H1 (cell line): ENCODE results near the gene CMTM2. TPM values are rescaled to one million over a fixed set of nuclear protein-coding genes. Genes with fewer than 3 reads are reported as not detected.

ENCODE experiments used
- CTCF ChIA-PET: fragments of 300-600 bp; sonication (Branson Sonifier 250); formaldehyde crosslinking; loops from one replicate; lab custom pipeline; 2021; ENCODE audit not compliant: partially characterized antibody; lab: Charles Lee
- POLR2A ChIA-PET: fragments of 300-600 bp; sonication (Branson Sonifier 250); formaldehyde crosslinking; loops from one replicate; lab custom pipeline; 2021; ENCODE audit warnings: inconsistent platforms; ENCODE audit not compliant: partially characterized antibody; lab: Charles Lee
- DNase-seq, 2 experiments: peaks; one replicate each; pipeline versions ENCODE4 v3.0.0 to v3.0.0-alpha.2; 2010 to 2022; ENCODE audit warnings: low spot score in 2 of 2, low read depth in 1 of 2, mixed read lengths in 1 of 2
- FAIRE-seq: peaks from 2 replicates; lab custom pipeline; 2011; peaks lifted over from hg19 to GRCh38; lab: Jason Lieb, UNC
- H2AFZ ChIP-seq: 2 replicates; pipeline ENCODE4 v1.8.1; 2012; ENCODE audit warnings: low read length, inconsistent platforms
- H2AK5ac ChIP-seq: 2 replicates; pipeline ENCODE4 v1.6.1; 2013; ENCODE audit warnings: low read depth, low read length
- H2BK120ac ChIP-seq: replicated peaks from 2 replicates; pipeline ENCODE3; 2013; ENCODE audit warnings: low read depth, low read length, inconsistent platforms
- H2BK12ac ChIP-seq: 2 replicates; pipeline ENCODE4 v1.6.1; 2013; ENCODE audit warnings: low read depth, low read length
- H2BK15ac ChIP-seq: 2 replicates; pipeline ENCODE4 v1.6.1; 2013; ENCODE audit warnings: low read length
- H2BK20ac ChIP-seq: 2 replicates; pipeline ENCODE4 v1.6.1; 2013; ENCODE audit warnings: low read length
- H2BK5ac ChIP-seq: 2 replicates; pipeline ENCODE4 v1.6.1; 2013; ENCODE audit warnings: low read depth, low read length
- H3K14ac ChIP-seq: 2 replicates; pipeline ENCODE4 v1.6.1; 2013; ENCODE audit warnings: inconsistent platforms; ENCODE audit not compliant: insufficient read length
- H3K18ac ChIP-seq: 2 replicates; pipeline ENCODE4 v1.6.1; 2013; ENCODE audit warnings: low read length; ENCODE audit errors: extremely low read depth
- H3K23ac ChIP-seq: 2 replicates; pipeline ENCODE4 v1.6.1; 2013; ENCODE audit warnings: inconsistent platforms; ENCODE audit not compliant: insufficient read length
- H3K23me2 ChIP-seq: 2 replicates; pipeline ENCODE4 v1.6.1; 2013; ENCODE audit warnings: low read depth, low read length
- H3K27ac ChIP-seq: 2 replicates; pipeline ENCODE4 v1.6.1; 2011; ENCODE audit warnings: low read depth, low read length, inconsistent platforms
- H3K27me3 ChIP-seq, 4 experiments: replicated peaks in 1 of 4; 1 replicate in 1 of 4; 2 replicates in 3 of 4; pipeline versions ENCODE4 v1.6.1 to v1.8.1; 2011 to 2013; ENCODE audit warnings: low read length in 3 of 4, mild to moderate bottlenecking in 3 of 4, inconsistent platforms in 2 of 4, mixed read lengths in 2 of 4, moderate library complexity in 1 of 4; ENCODE audit not compliant: control insufficient read depth in 3 of 4, insufficient read depth in 3 of 4; ENCODE audit errors: extremely low read depth in 1 of 4
- H3K36me3 ChIP-seq, 4 experiments: 2 replicates each; pipeline versions ENCODE4 v1.6.1 to v1.8.1; 2011 to 2013; ENCODE audit warnings: mild to moderate bottlenecking in 4 of 4, low read length in 3 of 4, moderate library complexity in 2 of 4, control low read depth in 1 of 4, inconsistent platforms in 1 of 4; ENCODE audit not compliant: insufficient read depth in 4 of 4, control insufficient read depth in 2 of 4
- H3K4ac ChIP-seq: replicated peaks from 2 replicates; pipeline ENCODE3; 2013; ENCODE audit warnings: low read length, low read depth, mixed read lengths, inconsistent platforms; ENCODE audit not compliant: insufficient read length
- H3K4me1 ChIP-seq, 4 experiments: replicated peaks in 1 of 4; 1 replicate in 1 of 4; 2 replicates in 3 of 4; pipeline versions ENCODE4 v1.6.1 to v1.8.1; 2011 to 2013; ENCODE audit warnings: low read length in 3 of 4, inconsistent platforms in 2 of 4, mixed read lengths in 1 of 4; ENCODE audit not compliant: insufficient read depth in 4 of 4, control insufficient read depth in 3 of 4
- H3K4me2 ChIP-seq, 2 experiments: 2 replicates each; pipeline versions ENCODE4 v1.6.1 to v1.8.1; 2011 to 2013; ENCODE audit warnings: low read depth in 2 of 2, low read length in 2 of 2, control low read depth in 1 of 2, inconsistent platforms in 1 of 2, mild to moderate bottlenecking in 1 of 2; ENCODE audit not compliant: insufficient read depth in 1 of 2
- H3K4me3 ChIP-seq, 4 experiments: fragments of 200-600, 300-600 bp in 1 of 4; sonication (generic), shearing (Covaris generic), sonication (Bioruptor Twin) in 1 of 4; 2 replicates each; pipeline versions ENCODE4 v1.5.1 to v1.8.1; 2011 to 2016; ENCODE audit warnings: low read length in 4 of 4, low read depth in 3 of 4, control low read depth in 2 of 4, inconsistent platforms in 2 of 4, mild to moderate bottlenecking in 2 of 4, mixed read lengths in 1 of 4, moderate library complexity in 1 of 4; ENCODE audit not compliant: insufficient read depth in 2 of 4; ENCODE audit errors: extremely low read depth in 1 of 4
- H3K56ac ChIP-seq: replicated peaks from 2 replicates; pipeline ENCODE3; 2013; ENCODE audit warnings: low read depth, mild to moderate bottlenecking, mixed read lengths, low read length, inconsistent platforms; ENCODE audit not compliant: insufficient read length
- H3K79me1 ChIP-seq: 2 replicates; pipeline ENCODE4 v1.6.1; 2013; ENCODE audit warnings: low read depth, low read length, control low read depth
- H3K79me2 ChIP-seq, 2 experiments: 2 replicates each; pipeline versions ENCODE4 v1.6.1 to v1.8.1; 2012 to 2013; ENCODE audit warnings: low read length in 2 of 2, mild to moderate bottlenecking in 2 of 2, inconsistent platforms in 1 of 2; ENCODE audit not compliant: insufficient read depth in 2 of 2, control insufficient read depth in 1 of 2
- H3K9ac ChIP-seq, 4 experiments: replicated peaks in 1 of 4; 1 replicate in 1 of 4; 2 replicates in 3 of 4; pipeline versions ENCODE4 v1.6.1 to v1.8.1; 2011 to 2013; ENCODE audit warnings: low read depth in 3 of 4, low read length in 3 of 4, control low read depth in 2 of 4, mild to moderate bottlenecking in 2 of 4, moderate library complexity in 2 of 4, inconsistent platforms in 1 of 4; ENCODE audit errors: extremely low read depth in 1 of 4
- H3K9me3 ChIP-seq, 2 experiments: 2 replicates each; pipeline versions ENCODE4 v1.6.1 to v1.8.1; 2012 to 2013; ENCODE audit warnings: mild to moderate bottlenecking in 2 of 2, moderate library complexity in 2 of 2, control low read depth in 1 of 2, inconsistent platforms in 1 of 2, low read depth in 1 of 2, low read length in 1 of 2, mixed read lengths in 1 of 2; ENCODE audit not compliant: insufficient read depth in 2 of 2
- H4K20me1 ChIP-seq, 2 experiments: replicated peaks in 1 of 2; 2 replicates each; pipeline versions ENCODE3 to v1.8.1; 2011 to 2013; ENCODE audit warnings: inconsistent platforms in 2 of 2, low read length in 2 of 2, mild to moderate bottlenecking in 1 of 2; ENCODE audit not compliant: insufficient read depth in 2 of 2, control insufficient read depth in 1 of 2
- H4K5ac ChIP-seq: 2 replicates; pipeline ENCODE4 v1.6.1; 2013; ENCODE audit warnings: low read length, low read depth, mixed read lengths, inconsistent platforms; ENCODE audit not compliant: insufficient read length
- H4K8ac ChIP-seq: 2 replicates; pipeline ENCODE4 v1.8.0; 2013; ENCODE audit warnings: mild to moderate bottlenecking, moderate library complexity, low read length, inconsistent platforms; ENCODE audit not compliant: insufficient read depth; ENCODE audit errors: extremely low read depth
- H4K91ac ChIP-seq: replicated peaks from 2 replicates; pipeline ENCODE3; 2013; ENCODE audit warnings: low read length, mixed read lengths, inconsistent platforms; ENCODE audit not compliant: insufficient read length
- CBX8 ChIP-seq: fragments of 300-800, 300-1000 bp; sonication (generic); IDR thresholded peaks from 2 replicates; pipeline ENCODE4 v1.7.1; 2016; ENCODE audit warnings: low read depth, low read length, borderline replicate concordance
- MAFK ChIP-seq: IDR thresholded peaks from 2 replicates; pipeline ENCODE4 v1.6.1; 2012; ENCODE audit warnings: low read depth, mild to moderate bottlenecking, improper control_type of control experiment, low read length
- NANOG ChIP-seq: IDR thresholded peaks from 2 replicates; pipeline ENCODE4 v1.6.1; 2011; ENCODE audit warnings: low read length, low read depth, mild to moderate bottlenecking, inconsistent platforms; ENCODE audit not compliant: insufficient read depth, poor library complexity, severe bottlenecking
- PHF8 ChIP-seq: fragments of 200-600 bp; sonication (generic); conservative IDR thresholded peaks from 2 replicates; pipeline ENCODE4 v1.7.1; 2012; ENCODE audit warnings: low read depth, mild to moderate bottlenecking, inconsistent platforms, low read length, moderate library complexity
- RAD21 ChIP-seq, 2 experiments: IDR thresholded peaks in 1 of 2; conservative IDR thresholded peaks in 1 of 2; 2 replicates each; pipeline ENCODE4 v1.6.1; 2011; ENCODE audit warnings: low read depth in 2 of 2, low read length in 2 of 2, improper control_type of control experiment in 1 of 2, inconsistent platforms in 1 of 2, mild to moderate bottlenecking in 1 of 2, moderate library complexity in 1 of 2
- RFX5 ChIP-seq: IDR thresholded peaks from 2 replicates; pipeline ENCODE4 v1.6.1; 2011; ENCODE audit warnings: low read depth, low read length, improper control_type of control experiment, borderline replicate concordance
- RNF2 ChIP-seq: fragments of 200-900, 300-1000 bp; sonication (generic); IDR thresholded peaks from 2 replicates; pipeline ENCODE4 v1.7.1; 2016; ENCODE audit warnings: borderline replicate concordance, low read depth, mild to moderate bottlenecking, antibody characterized with exemption, low read length; ENCODE audit not compliant: poor library complexity, severe bottlenecking; ENCODE audit errors: missing control alignments
- TAF7 ChIP-seq: optimal IDR thresholded peaks from 2 replicates; pipeline ENCODE3; 2011; ENCODE audit warnings: low read depth, mild to moderate bottlenecking, inconsistent platforms, low read length, moderate library complexity, borderline replicate concordance
- USF2 ChIP-seq: IDR thresholded peaks from 2 replicates; pipeline ENCODE4 v1.6.1; 2011; ENCODE audit warnings: low read length, improper control_type of control experiment
- ZNF274 ChIP-seq: IDR thresholded peaks from 2 replicates; pipeline ENCODE4 v1.7.0; 2012; ENCODE audit warnings: low read length, borderline replicate concordance; ENCODE audit errors: extremely low read depth
- WGBS, 2 experiments: shearing (Covaris generic) in 1 of 2; methylation state at CpG; one replicate each; pipeline versions ENCODE4 v1.1.6 to v1.1.7; 2013 to 2015; ENCODE audit warnings: low lambda C conversion rate in 2 of 2, mixed read lengths in 2 of 2, inconsistent platforms in 1 of 2, low coverage in 1 of 2, missing lambda C conversion rate in 1 of 2; ENCODE audit not compliant: insufficient replicate concordance in 2 of 2, insufficient coverage in 1 of 2, insufficient read length in 1 of 2; ENCODE audit errors: extremely low coverage in 1 of 2, missing lambda C conversion rate in 1 of 2; 5-methylcytosine and 5-hydroxymethylcytosine counted together
- polyA plus RNA-seq, 7 experiments: library from polyadenylated mRNA; depleted of rRNA in 3 of 7; stranded (reverse) in 5 of 7; unstranded in 2 of 7; fragments of >200 nt in 5 of 7; fragments of 200-250 nt in 2 of 7; gene quantifications; 1 replicate in 5 of 7; 2 replicates in 1 of 7; 4 replicates in 1 of 7; pipeline versions ENCODE4 v1.2.1 to v1.2.3, GENCODE V29; 2011 to 2013; ENCODE audit warnings: missing spikeins in 2 of 7, mixed read lengths in 2 of 7
- total RNA-seq: library from RNA; stranded (reverse); fragmentation: NEBNext Ultra II Directional; extraction: Animal tissue kit (Norgen Biotek cat#: 25700); gene quantifications from 2 replicates; pipeline ENCODE4 v1.2.1, GENCODE V29; 2021

CMTM2 gene
- total and polyA plus RNA-seq, 2 of the 8 experiments (the other 6 are each of a cell fraction or from before 2014, with no cell fraction given), result not detected

GRCh38 chr16:66590322-66590721, 11.1 kb downstream of the CMTM2 start:
- Histone ChIP-seq H3K14ac (no peak overlapping the region), H3K9me3 (no peaks in the 10 kb centered on the region), H3K79me1 (no peaks in the 10 kb centered on the region), H3K9ac (no peak overlapping the region), H3K36me3 (no peaks in the 10 kb centered on the region), H2BK5ac (no peak overlapping the region), H3K27me3 (no peaks in the 10 kb centered on the region), H3K56ac (no peak overlapping the region), H2BK120ac (no peak overlapping the region), H2BK15ac (no peak overlapping the region), H4K8ac (no peak overlapping the region), H3K4ac (no peak overlapping the region), H4K91ac (no peak overlapping the region), H3K18ac (no peak overlapping the region), H2AK5ac (no peak overlapping the region), H3K4me2 (no peak overlapping the region), H3K4me3 (no peak overlapping the region), H2AFZ (no peak overlapping the region), H2BK12ac (no peak overlapping the region), H3K4me1 (no peaks in the 10 kb centered on the region), H3K23me2 (no peaks in the 10 kb centered on the region), H3K79me2 (no peaks in the 10 kb centered on the region), H3K23ac (no peak overlapping the region), H3K27ac (no peak overlapping the region), H4K20me1 (no peaks in the 10 kb centered on the region), H4K5ac (no peak overlapping the region), H2BK20ac (no peak overlapping the region)
- WGBS, 2 experiments, result 85% methylated on average over 8 of the region's 8 CpGs; no CpG with 5 or more reads in 1 of the 2 experiments
- FAIRE-seq (no peak), DNase-seq (no peak)
- ChIA-PET POLR2A (interaction anchor here (0.7 kb wide), 1 partner anchor 38 kb away, joined by 3 read pairs; the partner anchor contains the start of gene CKLF), CTCF (interaction anchor here (0.6 to 2.5 kb wide), 18 partner anchors 11 to 184 kb away, joined by 3 to 30 read pairs (median 5); partner anchors contain the start of genes CMTM2 and CMTM3)
- no peak for TF ChIP-seq PHF8
- no peak for TF ChIP-seq CBX8
- no peak for TF ChIP-seq ZNF274
- no peak for TF ChIP-seq MAFK
- TF ChIP-seq TAF7, result no peak
- TF ChIP-seq RNF2, result no peak
- no peak for TF ChIP-seq RFX5
- no peak for TF ChIP-seq USF2
- no peak for TF ChIP-seq RAD21 (IDR thresholded peaks at IDR 0.05 in 1 of 2, conservative IDR thresholded peaks at IDR 0.05 in 1 of 2; ENCODE audit: low read depth in 2 of 2, low read length in 2 of 2)
- no peak for TF ChIP-seq NANOG
